Measurements from ENCODE around the gene SFMBT1.

GRCh38 chr3:52931889-52932288 is 114.0 kb downstream of the SFMBT1 start:
- TF ChIP-seq CTCF (conservative IDR thresholded peaks at IDR 0.05; ENCODE audit: low read depth, low read length) (no peak), BHLHE40 (IDR thresholded peaks at IDR 0.05; ENCODE audit: low read depth, low read length) (no peak), RCOR1 (IDR thresholded peaks at IDR 0.05; ENCODE audit: insufficient replicate concordance, low read length) (no peak), POLR2A (IDR thresholded peaks at IDR 0.05; ENCODE audit: low read depth, low read length) (no peak), MXI1 (IDR thresholded peaks at IDR 0.05; ENCODE audit: borderline replicate concordance, low read depth, low read length) (no peak), MAFK (IDR thresholded peaks at IDR 0.05; ENCODE audit: low read depth, low read length) (no peak), USF2 (IDR thresholded peaks at IDR 0.05; ENCODE audit: low read depth, low read length) (no peak), RAD21 (IDR thresholded peaks at IDR 0.05; ENCODE audit: low read length) (no peak), CEBPB (IDR thresholded peaks at IDR 0.05; ENCODE audit: low read depth, low read length) (no peak), SMC3 (IDR thresholded peaks at IDR 0.05; ENCODE audit: low read depth, low read length) (no peak), RFX5 (IDR thresholded peaks at IDR 0.05; ENCODE audit: low read depth, low read length) (no peak)

All from IMR-90 (cell line).